VCaP (cell line): ENCODE data around the gene ARID1B.

ENCODE experiments used
- H3K27ac ChIP-seq: fragments of 450-650 bp; 2 replicates; pipeline ENCODE4 v1.5.1; 2017
- TF ChIP-seq, protein P1 (sequence below): fragments of 450-650 bp; conservative IDR thresholded peaks from 2 replicates; pipeline ENCODE4 v1.5.1; 2017; ENCODE audit warnings: mild to moderate bottlenecking, moderate library complexity

The ARID1B gene

DNA sequence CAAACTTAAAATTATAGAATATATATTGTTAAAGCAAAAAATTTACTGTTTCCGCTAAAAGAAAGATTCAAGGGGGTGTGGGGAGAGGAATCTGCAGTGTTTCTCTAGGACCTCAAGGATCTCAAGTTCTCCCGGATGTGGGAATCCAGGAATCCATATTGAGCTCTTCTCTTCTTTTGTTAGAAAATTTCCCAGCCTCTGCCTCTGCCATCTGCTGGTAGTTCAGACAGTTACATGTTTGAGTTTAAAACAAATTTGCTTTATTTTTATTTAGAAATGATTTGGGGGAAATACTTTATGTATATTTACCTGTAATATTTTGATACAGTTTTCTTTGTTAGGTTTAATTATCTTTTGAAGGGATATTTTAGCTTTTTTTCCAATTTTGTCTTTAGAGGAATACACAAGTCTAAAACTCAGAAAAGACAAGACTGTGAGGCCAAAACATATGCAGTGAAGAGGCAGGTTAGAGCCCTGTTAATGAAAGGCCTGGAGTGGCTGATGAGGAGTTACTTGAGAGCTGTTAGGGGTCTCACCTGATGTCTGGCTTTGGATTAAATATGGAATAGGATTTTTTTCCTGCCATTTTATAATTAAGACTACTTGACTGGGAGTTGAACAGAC lies 268.8 kb downstream of the ARID1B start:
- H3K27ac ChIP-seq: no peak overlapping the region
- TF ChIP-seq, protein P1, sequence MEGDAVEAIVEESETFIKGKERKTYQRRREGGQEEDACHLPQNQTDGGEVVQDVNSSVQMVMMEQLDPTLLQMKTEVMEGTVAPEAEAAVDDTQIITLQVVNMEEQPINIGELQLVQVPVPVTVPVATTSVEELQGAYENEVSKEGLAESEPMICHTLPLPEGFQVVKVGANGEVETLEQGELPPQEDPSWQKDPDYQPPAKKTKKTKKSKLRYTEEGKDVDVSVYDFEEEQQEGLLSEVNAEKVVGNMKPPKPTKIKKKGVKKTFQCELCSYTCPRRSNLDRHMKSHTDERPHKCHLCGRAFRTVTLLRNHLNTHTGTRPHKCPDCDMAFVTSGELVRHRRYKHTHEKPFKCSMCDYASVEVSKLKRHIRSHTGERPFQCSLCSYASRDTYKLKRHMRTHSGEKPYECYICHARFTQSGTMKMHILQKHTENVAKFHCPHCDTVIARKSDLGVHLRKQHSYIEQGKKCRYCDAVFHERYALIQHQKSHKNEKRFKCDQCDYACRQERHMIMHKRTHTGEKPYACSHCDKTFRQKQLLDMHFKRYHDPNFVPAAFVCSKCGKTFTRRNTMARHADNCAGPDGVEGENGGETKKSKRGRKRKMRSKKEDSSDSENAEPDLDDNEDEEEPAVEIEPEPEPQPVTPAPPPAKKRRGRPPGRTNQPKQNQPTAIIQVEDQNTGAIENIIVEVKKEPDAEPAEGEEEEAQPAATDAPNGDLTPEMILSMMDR: peak; percentile 81

DNA sequence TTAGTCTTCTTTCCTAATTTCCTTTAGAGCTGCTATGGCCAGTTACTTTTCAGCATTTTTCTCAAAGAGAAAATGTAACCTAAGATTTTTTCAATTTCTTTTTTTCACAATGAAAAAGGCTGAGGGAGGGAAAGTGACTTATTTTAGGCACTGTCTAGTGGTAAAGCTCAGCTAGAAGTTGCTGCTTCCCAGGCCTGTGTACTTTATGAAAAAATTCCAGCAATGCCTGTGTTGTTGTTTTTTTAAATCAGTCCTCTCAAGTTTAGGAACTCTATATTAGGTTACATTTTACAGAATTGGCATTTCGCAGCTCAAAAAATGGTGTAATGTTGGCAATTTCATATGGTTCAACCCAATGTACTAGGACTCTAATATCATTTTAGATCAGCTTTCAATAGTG lies 269.6 kb downstream of the ARID1B start:
- no peak overlapping the region for H3K27ac ChIP-seq
- TF ChIP-seq, protein P1: no peak

DNA sequence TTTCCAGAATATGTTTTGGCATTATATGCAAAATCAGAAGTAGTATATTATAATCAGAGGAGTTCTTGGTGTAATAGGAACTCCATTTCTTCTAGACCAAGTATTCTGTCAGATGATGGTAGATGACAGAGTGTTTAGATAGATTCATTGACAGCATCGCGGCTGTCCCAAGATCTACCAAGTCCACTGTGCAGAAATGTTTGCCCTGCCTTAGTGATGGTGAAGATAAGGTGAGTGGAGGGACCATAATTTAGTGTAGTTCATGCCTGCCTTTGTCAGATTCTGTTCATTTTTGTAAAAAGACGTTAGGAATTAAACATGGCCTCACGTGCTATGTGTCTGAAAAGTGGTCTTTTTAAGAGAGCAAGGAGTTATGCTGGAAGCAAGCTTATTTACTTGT lies 270.1 kb downstream of the ARID1B start:
- TF ChIP-seq, protein P1: no peak
- H3K27ac ChIP-seq: no peak overlapping the region

DNA sequence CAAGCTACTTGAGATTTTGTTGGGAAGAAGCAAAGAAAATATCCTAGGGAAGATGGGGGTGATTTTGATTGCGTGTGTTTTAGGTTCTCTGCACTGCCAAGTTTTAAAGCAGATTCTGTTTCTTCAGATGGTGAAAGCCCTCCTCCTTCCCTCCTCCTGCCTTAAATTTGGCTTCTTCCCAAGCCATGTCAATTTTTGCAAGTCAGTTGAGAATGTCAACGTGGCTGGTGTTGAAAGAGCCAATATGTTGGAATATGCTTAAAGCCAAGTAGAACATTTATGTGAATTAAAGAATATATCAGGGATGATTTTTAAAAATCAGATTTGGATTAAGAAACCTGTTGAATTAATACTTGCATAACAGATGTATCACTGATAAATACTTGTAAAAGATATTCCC lies 270.8 kb downstream of the ARID1B start:
- H3K27ac ChIP-seq: no peak overlapping the region
- TF ChIP-seq, protein P1: no peak

DNA sequence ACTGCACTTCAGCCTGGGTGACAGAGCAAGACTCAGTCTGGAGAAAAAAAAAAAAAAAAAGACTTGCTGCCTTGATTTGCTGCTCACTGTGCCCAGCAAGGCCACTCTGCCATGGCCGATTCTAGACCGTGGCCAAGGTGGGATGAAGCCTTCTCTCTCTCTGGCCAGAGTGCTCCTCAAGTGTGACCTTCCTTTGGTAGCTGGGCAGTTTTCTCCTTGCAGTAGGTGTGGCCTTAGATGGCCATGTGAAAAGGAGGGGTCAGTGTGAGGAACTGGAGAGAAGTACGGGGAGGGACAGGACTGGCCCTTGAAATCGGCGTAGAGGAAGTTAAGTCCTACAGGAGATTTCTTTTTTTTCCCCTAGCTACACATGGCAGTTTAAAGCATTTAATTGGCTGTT lies 272.0 kb downstream of the ARID1B start:
- no peak overlapping the region for H3K27ac ChIP-seq
- TF ChIP-seq, protein P1: no peak

DNA sequence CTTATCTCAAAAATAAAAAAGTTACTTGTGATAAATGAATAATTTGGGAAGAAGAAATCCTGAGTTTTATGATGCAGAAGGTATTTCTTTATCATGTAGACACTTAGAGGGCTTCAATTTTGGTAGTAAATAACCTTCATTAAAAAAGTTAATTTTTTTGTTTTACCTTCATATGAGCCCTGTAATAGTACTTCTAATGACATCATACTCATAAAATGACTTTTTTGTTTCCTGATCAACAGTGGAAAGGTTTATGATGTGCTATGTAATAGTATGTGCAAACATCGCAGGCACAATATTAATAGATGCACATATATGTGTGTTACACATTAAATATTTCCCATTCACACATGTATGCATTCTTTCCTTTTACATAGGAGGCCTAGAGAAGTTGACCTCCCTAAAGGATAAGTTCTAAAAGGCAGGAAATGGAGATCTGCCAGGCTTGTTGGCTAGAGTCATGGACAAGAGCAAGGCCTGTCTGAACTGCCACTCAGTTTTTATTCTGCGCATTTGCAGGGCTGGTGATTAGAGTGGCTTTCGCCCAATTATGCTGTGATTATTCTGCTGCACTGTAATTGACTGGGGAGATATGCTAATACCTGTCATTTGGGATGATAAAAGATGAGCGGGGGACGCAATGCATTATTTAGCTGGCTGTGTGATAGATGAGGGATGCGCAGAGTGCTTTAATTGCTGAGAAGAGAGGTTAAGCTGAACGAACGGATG lies 273.5 kb downstream of the ARID1B start:
- TF ChIP-seq, protein P1: no peak
- no peak overlapping the region for H3K27ac ChIP-seq

DNA sequence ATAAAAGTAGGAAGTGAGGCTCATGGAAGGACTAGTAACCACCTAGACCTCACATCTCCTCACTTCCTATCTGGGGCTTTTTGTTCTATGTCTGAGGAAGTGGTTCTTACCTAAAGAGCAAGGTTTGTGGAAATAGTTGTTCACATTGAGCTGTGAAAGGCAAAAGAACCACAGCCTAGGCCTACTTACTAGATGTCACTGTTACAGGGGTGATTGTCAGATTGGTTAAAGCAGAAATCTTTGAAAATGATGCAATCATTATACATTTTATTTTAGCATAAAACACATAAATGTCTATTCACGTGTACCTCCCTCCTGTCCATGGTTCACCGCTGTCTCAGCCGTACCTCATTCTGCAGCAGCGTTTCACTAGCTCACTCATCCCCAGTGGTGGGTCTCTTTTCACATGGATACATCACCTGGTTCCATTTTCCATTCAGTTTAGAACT lies 277.4 kb downstream of the ARID1B start:
- TF ChIP-seq, protein P1: no peak
- no peak overlapping the region for H3K27ac ChIP-seq
